NCI-H774 (cell line): ENCODE measurements around the gene FAS.

Experiments used
- DNase-seq: peaks from one replicate; lab custom pipeline; 2025; lab: John Stamatoyannopoulos, UW

The FAS gene

GRCh38 chr10:89035461-89035860 lies 44.9 kb downstream of the FAS start:
- DNase-seq = no peak

GRCh38 chr10:89037096-89037495 lies 46.5 kb downstream of the FAS start:
- no peak for DNase-seq

- DNase-seq = no peak
These were observed 52.0 kb downstream of the FAS start for GRCh38 chr10:89042562-89042961.

- DNase-seq = no peak
These were observed 52.5 kb downstream of the FAS start for GRCh38 chr10:89043052-89043451.

GRCh38 chr10:89047397-89047796 lies 56.8 kb downstream of the FAS start:
- no peak for DNase-seq

GRCh38 chr10:89051593-89051992 lies 61.0 kb downstream of the FAS start:
- DNase-seq = no peak

- no peak for DNase-seq
These were observed 63.0 kb downstream of the FAS start for GRCh38 chr10:89053555-89053954.

GRCh38 chr10:89055159-89055558 lies 64.6 kb downstream of the FAS start:
- no peak for DNase-seq

- no peak for DNase-seq
These were observed 72.3 kb downstream of the FAS start for GRCh38 chr10:89062861-89063260.

- DNase-seq = no peak
These were observed 72.9 kb downstream of the FAS start for GRCh38 chr10:89063465-89063864.

- no peak for DNase-seq
These were observed 74.2 kb downstream of the FAS start for GRCh38 chr10:89064748-89065147.
